ENCODE measurements around the gene ZNF43.
"Not testable (repeated sequence)": the region's sequence is repeated elsewhere in the genome, so short reads cannot be mapped to it uniquely, and the experiment has no call there.

Gene ZNF43

GRCh38 chr19:21835810-21836444 lies at the start of gene ZNF43:
Gene ZNF43, minus strand, starts transcription at chr19:21836182. Its CDS starts 144 bp downstream, at chr19:21836038.
- peak; percentile 80 for DNase-seq

DNA sequence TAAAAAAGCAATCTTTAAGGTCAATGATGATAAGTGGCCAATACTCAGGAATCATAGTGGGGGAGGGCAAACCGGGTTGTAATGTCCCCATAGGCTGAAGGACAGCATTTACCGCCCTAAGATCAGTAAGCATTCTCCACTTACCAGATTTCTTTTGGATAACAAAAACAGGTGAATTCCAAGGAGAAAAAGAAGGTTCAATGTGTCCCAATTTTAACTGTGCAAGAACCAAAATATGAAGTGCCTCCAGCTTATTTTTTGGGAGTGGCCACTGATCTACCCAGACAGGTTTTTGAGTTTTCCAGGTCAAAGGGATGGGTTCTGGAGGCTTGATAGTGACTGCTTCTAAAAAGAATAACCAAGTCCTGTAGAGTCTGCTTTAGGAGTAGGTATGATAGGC lies 49.5 kb upstream of the ZNF43 start:
- DNase-seq = not testable (repeated sequence)

- DNase-seq = not testable (repeated sequence)
These were observed 48.8 kb upstream of the ZNF43 start for GRCh38 chr19:21884786-21885185.

DNA sequence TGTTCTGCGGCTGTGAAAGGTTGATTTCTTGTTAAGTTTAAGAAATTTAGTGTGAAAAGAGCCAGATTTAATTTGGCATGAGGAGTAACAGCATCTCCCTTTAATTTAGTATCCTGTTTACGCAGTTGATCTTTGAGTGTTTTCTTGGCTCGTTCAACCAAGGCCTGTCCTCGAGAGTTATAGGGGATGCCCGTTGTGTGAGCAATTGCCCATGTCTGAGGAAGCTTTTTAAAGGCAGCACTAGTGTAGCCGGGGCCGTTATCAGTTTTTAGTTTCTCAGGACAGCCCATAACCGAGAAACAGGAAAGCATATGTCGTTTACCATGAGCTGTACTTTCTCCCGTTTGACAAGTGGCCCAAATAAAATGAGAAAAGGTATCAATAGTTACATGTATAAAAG lies 47.5 kb upstream of the ZNF43 start:
- DNase-seq = no peak

DNA sequence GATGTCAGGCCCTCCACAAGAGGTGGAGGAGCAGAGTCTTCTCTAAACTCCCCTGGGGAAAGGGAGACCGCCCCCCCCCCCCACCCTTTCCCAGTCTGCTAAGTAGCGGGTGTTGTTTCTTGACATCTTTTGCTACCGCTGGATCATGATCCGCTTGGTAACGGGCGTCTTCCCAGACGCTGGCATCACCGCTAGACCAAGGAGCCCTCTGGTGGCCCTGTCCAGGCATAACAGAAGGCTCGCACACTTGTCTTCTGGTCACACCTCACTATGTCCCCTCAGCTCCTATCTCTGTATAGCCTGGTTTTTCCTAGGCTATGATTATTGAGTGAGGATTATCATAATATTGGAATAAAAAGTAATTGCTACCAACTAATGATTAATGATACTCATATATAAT lies 44.8 kb upstream of the ZNF43 start:
- not testable (repeated sequence) for DNase-seq

- no peak for DNase-seq
These were observed 42.7 kb upstream of the ZNF43 start for GRCh38 chr19:21878646-21879045.

GRCh38 chr19:21877976-21878375 lies 42.0 kb upstream of the ZNF43 start:
- no peak for DNase-seq

- DNase-seq = not testable (repeated sequence)
These were observed 40.6 kb upstream of the ZNF43 start for GRCh38 chr19:21876608-21877007.

GRCh38 chr19:21856773-21857514 lies 21.0 kb upstream of the ZNF43 start:
- no peak for DNase-seq

DNA sequence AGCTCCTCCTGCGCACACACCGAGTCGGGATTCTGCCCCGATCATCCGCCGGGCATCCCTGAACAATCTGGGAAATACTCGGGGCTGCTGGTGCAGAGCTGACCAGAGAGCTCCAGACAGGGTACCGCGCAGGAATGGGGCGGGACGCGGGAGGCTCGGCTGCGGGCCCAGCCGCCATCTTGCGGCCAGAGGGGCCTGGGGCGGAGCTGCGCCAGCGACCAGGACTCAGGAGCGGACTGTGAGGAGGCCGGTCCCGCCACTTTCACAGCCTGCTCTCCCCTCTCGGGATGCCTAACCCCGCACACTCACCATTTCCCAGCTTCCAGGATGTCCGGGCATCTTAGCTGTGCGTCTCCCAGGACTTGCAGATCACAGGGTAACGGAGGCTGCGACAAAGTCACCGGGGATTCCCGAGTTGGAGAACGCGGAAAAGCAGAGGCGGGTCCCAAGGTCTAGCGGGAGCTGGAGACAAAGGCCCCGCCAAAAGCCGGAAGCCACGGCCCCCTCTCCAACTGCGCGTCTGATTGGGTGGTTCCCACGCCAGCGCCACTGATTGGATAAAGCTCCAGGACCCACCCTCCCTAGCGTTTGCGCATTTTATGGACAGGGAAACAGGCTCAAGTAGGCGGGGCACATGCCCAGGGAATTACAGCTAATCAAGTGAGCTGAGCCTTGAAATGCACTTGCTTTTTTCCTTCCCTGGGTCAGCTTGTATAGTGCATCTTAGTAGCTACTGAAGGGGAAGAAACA lies 15.8 kb upstream of the ZNF43 start:
- DNase-seq = peak; percentile 78

DNA sequence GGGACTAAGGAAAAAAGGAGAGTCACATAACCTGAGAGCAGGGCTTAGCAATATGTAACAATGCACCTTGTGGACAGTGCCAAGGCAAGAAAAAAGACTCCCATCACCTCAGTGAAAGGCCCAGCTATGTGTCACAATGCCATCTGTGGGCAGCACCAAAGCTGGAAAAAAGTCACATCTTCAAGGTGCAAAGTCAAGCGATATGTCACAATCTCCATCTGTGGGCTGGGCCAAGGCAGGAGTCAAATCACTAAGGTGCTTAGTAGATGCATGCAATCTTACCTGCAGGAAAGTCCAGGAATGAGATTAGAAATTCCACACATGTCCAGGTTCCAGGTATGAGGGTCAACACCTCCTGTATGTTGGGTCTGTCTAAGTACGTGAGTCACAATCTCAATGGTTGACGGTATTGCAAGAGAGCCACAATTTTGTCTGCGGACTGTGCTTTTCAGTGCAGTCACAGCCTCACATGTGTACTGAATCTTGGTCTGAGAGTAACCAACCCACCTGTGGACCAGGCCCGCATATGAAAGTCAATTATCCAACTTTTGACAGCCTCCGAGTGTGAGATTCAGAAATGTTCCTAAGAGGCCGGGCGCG lies 14.8 kb upstream of the ZNF43 start:
- no peak for DNase-seq

DNA sequence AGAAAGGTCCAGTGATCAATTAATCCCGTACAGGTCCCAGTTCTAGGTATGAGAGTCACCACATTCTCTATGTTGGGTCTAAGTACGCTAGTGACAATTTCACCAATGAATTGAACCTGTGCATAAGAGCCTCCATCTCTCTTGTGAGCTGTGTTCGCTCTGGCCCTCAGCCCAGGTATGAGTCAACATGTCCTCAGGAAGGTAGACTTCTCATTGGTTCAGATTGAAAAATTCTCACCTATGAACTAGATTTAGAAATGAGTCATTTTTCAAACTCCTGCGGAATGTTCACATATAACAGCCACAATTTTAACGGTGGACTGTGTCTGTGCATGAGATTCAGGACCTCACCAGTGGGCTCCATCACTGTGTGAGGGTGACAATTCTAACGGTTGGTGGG lies 12.7 kb upstream of the ZNF43 start:
- no peak for DNase-seq

DNA sequence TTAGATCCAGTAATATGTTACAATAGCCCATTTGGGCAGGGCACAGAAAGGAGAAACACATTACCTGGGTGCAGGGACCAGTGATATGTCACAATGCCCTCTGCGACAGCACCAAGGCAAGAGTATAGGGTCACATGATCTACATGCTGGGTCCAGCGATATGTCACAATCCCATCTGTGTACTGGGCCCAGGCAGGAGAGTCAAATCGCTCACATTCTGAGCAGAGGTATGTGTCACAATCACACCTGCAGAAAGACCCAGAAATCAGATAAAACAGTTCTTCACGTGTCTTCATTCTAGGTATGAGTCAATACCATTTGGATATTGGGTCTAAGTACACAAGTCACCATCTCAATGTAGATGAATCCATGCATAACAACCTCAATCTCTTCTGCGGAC lies 7.1 kb upstream of the ZNF43 start:
- no peak for DNase-seq

DNA sequence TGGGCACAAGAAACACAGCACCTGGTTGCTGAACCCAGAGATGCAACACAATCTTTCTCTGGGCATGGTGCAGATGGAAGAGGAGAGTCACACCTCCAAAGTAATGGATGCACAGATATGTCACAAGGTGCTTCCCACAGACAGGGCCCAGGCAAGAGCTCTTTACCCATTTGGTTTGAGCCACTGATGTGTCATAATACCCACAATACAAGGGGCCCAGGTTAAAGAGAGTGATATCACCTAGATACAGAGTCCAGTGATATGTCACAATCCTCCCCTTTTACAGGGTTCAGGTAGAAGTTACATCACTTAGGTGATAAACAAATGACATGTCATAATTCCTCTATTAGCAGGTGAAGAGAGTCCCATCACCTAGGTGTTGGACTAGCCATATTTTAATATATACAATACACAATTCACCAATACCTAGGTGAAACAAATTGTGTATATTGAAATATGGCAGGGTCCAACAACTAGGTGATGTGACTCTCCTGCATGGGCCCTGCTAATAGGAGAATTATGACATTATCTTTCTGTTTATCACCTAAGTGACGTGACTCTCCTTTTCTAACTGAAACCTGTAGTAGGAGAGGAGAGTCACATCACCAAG lies 5.6 kb upstream of the ZNF43 start:
- no peak for DNase-seq

DNA sequence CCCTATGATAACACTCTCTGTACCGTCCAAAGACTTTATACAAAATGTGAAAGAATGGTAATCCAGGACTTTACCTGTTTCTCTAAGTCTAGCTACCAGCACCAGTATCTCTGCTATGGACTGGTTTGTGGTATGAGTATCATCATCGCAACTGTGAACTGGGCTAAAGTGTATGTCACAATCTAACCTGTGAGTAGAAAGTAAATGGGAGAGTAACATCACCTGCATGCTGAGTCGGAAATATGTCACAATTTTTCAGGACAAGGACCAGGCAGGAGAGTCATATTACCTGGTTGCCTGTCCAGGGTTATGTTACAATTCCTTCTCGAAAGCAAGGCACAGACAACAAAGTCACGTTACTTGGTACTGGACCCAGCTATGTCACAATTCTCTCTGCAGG lies 5.1 kb upstream of the ZNF43 start:
- DNase-seq = no peak

DNA sequence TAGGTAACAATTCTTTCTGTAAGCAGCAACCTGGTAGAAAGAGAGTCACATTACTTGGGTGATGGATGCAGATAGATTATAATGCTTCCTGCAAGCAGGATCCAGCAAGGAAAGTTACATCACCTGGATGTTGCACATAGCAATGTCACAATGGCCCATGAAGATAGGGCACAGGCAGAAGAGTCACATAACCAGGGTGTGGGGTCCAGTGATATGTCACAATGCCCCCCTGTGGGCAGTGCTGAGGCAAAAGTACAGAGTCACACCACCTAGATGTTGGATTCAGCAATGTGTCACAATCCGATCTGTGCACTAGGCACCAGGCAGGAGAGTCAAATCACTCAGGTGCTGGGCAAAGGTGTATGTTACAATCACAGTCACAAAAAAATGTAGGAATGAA lies 4.0 kb upstream of the ZNF43 start:
- DNase-seq = no peak

DNA sequence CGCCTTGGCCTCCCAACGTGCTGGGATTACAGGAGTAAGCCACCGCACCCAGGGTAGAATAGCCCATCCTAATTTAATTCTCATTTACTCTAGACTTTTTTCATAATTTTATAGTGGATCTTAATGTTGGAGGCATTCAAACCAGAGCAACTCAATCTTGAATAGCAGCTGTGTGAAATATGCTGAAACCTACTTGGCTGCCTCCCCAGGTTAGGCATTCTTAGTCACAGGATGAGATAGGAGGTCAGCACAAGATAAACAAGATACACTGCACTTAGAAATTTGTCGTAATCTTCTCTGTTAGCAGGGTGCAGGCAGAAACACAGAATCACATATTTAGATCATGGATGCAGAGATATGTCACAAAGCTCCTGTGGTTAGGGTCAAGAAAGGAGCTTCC lies 2.7 kb upstream of the ZNF43 start:
- DNase-seq = no peak

GRCh38 chr19:21835429-21835809 lies 563 bp downstream of the ZNF43 start:
- no peak for DNase-seq

GRCh38 chr19:21833733-21834132 lies 2.2 kb downstream of the ZNF43 start:
- no peak for DNase-seq

GRCh38 chr19:21824679-21825078 lies 11.3 kb downstream of the ZNF43 start:
- DNase-seq = no peak

GRCh38 chr19:21823224-21823623 lies 12.8 kb downstream of the ZNF43 start:
- no peak for DNase-seq

DNA sequence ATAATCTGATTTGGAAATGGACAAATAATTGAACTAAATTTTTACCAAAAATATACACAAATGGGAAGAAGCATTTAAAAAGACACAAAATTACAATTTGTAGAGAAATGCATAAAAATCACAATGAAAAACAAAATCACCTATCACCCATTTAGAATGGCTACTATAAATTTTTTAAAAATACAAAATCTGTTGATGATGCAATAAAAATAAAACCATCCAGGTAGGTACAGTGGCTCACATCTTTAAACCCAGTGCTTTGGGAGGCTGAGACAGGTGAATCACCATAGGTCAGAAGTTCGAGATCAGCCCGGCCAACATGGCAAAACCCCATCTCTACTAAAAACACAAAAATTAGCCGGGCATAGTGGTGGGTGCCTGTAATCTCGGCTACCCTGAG lies 23.5 kb downstream of the ZNF43 start:
- DNase-seq = no peak

DNA sequence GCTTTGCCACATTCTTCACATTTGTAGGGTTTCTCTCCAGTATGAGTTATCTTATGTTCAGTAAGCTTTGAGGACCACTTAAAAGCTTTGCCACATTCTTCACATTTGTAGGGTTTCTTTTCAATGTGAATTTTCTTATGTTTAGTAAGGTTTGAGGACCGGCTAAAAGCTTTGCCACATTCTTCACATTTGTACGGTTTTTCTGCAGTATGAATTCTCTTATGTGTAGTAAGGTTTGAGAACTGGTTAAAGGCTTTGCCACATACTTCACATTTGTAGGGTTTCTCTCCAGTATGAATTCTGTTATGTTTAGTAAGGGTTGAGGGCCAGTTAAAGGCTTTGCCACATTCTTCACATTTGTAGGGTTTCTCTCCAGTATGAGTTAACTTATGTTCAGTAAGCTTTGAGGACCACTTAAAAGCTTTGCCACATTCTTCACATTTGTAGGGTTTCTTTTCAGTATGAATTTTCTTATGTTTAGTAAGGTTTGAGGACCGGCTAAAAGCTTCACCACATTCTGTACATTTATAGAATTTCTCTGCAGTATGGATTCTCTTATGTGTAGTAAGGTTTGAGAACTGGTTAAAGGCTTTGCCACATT lies 27.5 kb downstream of the ZNF43 start:
- DNase-seq = not testable (repeated sequence)

Measured in NCI-H524 treated with DMSO at 0.1 percent for 48 hours (cell line).